C4-2B (cell line): ENCODE results near the gene ORC3.

ENCODE experiments used
- H3K27ac ChIP-seq: fragments of 450-650 bp; 2 replicates; pipeline ENCODE4 v1.5.1; 2017
- ZFX ChIP-seq: fragments of 450-650 bp; IDR thresholded peaks from 2 replicates; pipeline ENCODE4 v1.6.1; 2017
- TF ChIP-seq, protein P1 (sequence below): fragments of 450-650 bp; conservative IDR thresholded peaks from 2 replicates; pipeline ENCODE4 v1.5.1; 2017; ENCODE audit warnings: mild to moderate bottlenecking

The ORC3 gene

GRCh38 chr6:87697581-87698546 lies 107.9 kb downstream of the ORC3 start:
- H3K27ac ChIP-seq: no peak overlapping the region
- TF ChIP-seq, protein P1, sequence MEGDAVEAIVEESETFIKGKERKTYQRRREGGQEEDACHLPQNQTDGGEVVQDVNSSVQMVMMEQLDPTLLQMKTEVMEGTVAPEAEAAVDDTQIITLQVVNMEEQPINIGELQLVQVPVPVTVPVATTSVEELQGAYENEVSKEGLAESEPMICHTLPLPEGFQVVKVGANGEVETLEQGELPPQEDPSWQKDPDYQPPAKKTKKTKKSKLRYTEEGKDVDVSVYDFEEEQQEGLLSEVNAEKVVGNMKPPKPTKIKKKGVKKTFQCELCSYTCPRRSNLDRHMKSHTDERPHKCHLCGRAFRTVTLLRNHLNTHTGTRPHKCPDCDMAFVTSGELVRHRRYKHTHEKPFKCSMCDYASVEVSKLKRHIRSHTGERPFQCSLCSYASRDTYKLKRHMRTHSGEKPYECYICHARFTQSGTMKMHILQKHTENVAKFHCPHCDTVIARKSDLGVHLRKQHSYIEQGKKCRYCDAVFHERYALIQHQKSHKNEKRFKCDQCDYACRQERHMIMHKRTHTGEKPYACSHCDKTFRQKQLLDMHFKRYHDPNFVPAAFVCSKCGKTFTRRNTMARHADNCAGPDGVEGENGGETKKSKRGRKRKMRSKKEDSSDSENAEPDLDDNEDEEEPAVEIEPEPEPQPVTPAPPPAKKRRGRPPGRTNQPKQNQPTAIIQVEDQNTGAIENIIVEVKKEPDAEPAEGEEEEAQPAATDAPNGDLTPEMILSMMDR: no peak
- no peak for TF ChIP-seq ZFX

- no peak overlapping the region for H3K27ac ChIP-seq
- TF ChIP-seq, protein P1: no peak
- no peak for TF ChIP-seq ZFX
These were observed 108.6 kb downstream of the ORC3 start for GRCh38 chr6:87698547-87699006.

DNA sequence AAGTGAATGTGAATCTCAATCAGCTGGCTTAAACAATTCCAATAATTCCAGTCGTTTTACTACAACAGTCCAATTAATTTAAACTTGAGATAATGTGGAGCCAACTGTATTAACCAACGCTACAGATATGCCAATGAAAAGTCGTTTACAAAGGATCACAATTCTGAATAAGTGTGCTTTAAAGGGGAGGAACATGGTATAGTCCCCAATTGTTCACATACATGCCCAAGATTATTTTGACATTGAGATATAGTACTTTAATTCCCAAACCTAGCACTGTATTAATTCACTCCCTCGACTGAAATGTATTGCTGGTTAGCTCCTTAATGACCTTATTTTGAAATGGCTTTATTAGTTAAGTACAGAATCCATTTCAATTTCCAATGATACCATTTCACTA lies 109.6 kb downstream of the ORC3 start:
- H3K27ac ChIP-seq: no peak overlapping the region
- TF ChIP-seq, protein P1: no peak
- TF ChIP-seq ZFX: no peak

DNA sequence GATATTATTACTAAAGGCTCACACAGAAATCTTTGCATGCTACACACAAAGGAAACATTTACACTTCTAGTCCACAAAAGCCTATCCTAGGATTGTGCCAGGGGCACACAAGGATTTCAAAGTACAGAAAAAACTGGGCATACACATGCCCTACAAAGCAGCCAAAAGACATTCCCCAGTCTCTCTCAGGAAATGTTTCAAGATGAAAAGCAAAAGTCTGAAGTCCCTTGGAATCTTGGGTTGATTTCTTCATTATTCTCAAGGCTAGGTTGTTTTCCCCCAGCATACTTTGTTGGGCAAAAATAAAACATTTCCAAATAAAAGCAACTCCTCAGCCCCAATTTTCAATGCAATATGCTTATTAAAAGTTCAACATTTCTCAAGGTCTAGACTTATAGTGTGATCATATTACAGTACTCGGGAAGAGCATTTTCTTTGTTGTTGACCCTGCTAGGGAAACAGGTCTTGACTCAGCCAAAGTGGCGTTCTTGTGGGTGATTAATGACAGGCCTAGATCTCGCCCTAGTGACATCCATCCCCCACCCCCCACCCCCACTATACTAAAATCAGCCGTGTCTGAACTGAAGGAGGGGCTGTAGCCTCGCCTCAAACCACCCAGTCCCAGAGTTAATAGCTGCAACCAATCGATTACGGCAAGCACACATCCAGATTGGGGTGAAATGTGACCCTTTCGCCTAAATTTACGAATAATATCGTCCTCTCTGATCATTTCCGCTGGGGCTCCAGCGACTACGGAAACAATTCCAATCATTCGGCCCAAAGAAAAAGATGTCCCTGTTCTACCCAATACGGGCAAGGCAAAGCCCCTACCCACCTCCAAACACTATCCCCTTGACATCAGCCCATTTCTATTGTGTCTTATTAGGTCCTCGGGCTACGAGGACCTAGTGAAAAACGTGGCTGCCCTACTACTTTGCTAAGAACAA lies 110.7 kb downstream of the ORC3 start:
- TF ChIP-seq, protein P1: no peak
- no peak for TF ChIP-seq ZFX
- peak overlapping the region; percentile 88 for H3K27ac ChIP-seq

DNA sequence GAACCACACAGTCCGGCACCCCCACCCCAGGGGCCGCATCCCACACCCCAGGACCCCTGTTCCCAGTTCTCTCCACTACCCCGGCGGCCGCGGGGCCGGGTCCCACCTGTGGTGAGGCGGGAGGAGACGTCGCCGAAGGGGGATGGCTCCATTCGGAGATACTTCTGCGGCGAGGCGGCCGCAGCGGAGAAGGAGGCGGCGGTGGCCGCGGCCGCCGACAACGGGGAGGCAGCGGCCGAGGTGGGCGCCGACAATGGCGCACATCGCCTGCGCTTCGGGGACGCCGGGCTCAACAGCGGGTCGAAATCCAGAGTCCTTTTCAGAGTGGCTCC lies 111.4 kb downstream of the ORC3 start:
- H3K27ac ChIP-seq: peak overlapping the region; percentile 88
- TF ChIP-seq, protein P1: no peak
- no peak for TF ChIP-seq ZFX

- H3K27ac ChIP-seq: peak within 1 kb of the TSS; percentile 88
- TF ChIP-seq ZFX: no peak
- TF ChIP-seq, protein P1: no peak
These were observed 112.0 kb downstream of the ORC3 start, which contains the start of gene AKIRIN2 for GRCh38 chr6:87701676-87702588. AKIRIN2 (minus strand) TSS chr6:87702233; CDS start chr6:87701684, 549 bp downstream.
